NCI-H2081 (cell line): Measurements from ENCODE around the gene PPARGC1A.

ENCODE experiments used
- DNase-seq, 2 experiments: peaks; one replicate each; lab custom pipeline; 2025; lab: John Stamatoyannopoulos, UW

Gene PPARGC1A

DNA sequence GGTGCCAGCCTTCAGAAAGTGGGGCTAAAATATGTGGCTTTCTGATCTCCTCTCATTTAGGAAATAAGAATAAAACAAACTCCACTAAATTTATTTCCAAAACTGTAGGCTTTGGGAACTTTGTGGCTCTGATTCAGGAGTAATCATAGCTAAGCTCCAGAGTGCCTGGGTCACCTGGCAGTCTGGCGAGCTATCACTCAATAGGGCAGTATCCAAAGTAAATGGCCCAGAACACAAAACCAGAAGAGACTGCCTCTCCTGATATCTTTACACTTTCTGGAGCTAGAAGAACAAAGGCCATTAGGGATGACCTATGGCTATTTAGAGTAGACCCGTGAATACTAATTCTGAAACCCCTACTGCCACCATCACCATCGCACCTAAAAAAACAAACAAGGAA lies 17.0 kb upstream of the PPARGC1A start:
- DNase-seq, result no peak

DNA sequence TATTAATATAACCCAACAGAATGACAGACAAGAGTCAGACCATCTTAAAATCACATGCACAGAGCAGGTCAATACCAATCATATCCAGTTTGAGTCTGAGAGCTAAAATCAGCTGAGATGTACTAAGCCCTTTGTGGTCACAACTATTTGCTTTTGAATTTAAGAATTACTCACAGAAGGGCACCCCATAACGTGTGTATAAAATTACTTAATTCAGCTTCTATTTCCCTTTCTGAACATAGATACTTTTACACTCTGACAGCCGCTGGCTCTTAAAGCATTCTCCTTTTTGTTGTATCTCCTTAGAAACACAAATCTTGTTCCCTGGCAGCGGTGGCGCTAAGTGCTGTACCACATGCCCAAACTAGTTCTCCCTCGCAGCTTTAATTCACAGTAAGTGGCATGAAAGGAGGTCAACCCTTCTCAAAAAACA lies 14.8 kb upstream of the PPARGC1A start:
- peak in 1 of 2 experiments; percentile 16 for DNase-seq

DNA sequence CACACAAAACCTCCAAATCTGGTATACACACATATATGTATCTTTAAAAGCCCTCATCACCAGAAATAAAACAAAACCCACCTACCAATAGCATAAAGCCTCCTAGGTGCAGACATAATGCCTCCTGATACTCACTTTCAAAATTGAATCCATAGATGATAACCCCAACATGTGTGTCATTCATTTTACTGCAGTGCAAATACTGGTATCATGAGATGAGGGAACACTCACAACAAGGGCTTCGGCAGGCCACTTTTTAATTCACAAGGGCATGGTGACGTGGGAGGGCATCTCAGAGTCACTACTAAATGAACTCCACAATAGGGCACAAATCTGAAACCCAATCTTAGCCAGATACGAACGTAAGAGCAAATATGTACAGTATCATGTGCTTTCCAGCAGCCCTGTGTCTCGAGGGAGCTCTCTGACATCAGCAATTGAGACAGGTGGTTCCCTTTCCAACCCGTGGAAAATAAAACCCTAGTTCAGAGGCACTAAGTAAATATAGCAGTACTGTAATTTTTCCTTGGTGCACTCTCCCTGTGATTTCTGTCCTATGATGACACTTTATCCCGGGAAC lies 14.1 kb upstream of the PPARGC1A start:
- DNase-seq, result peak; percentile 74 to 89

DNA sequence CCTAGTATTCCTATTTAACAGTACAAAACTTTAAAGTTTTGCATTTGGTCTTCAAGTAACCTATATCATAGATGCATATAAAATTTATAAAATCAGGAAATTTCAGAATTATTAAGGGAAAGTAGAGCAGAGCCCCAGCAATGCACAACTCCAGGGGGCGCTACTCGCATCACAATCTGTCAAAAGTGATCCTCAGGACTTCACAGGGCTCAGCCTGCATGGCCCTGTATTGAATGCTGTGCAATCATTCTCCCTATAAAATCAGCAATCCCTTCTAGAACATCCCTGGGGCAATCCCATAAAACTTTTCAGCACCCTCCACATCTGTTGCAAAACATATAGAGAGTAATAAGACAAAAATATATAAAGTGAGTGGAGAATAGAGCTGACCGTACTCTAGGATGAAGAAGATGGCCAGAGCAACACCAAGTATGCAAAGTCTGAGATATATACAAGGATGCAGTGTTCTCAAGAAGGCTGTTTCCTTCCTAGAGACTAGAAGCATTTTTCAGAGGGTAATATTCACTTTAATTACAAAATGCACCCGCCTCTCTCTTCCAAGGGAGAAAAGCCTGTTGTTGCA lies 12.5 kb upstream of the PPARGC1A start:
- DNase-seq, result no peak

DNA sequence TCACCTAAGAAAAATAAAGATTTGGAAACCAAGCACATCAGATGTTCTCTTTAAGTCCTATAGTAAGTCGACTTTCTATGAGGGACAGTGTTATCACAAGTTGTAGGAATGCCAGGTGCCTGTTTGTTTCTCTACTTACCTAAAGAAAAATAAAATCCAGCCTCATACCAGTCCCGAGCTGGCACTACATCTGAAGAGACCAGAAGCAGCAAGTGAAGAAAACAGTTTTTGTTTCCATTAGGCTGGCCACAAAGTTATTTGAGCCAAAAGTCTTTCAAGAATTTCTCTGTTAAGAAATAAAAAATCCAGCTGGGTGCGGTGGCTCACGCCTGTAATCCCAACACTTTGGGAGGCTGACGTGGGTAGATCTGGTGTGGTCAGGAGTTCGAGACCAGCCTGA lies 10.8 kb upstream of the PPARGC1A start:
- DNase-seq, result no peak

DNA sequence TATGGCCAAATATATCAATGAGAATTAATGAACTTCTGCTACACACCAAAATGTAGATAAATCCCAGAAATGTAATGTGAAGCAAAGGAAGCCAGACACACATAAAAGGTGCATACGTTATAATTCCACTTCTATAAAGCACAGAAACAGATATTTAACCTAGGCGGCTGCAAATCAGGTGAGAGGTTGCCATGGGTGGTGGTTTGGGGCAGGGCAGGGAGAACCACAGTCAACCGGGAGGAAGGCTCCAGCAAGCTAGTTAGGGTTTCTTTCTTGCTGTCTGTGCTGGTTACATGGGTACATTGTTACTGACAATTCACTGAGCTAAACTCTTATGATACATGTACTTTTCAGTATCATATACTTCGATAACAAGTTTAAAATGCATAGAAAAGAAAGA lies 9.7 kb upstream of the PPARGC1A start:
- no peak for DNase-seq

DNA sequence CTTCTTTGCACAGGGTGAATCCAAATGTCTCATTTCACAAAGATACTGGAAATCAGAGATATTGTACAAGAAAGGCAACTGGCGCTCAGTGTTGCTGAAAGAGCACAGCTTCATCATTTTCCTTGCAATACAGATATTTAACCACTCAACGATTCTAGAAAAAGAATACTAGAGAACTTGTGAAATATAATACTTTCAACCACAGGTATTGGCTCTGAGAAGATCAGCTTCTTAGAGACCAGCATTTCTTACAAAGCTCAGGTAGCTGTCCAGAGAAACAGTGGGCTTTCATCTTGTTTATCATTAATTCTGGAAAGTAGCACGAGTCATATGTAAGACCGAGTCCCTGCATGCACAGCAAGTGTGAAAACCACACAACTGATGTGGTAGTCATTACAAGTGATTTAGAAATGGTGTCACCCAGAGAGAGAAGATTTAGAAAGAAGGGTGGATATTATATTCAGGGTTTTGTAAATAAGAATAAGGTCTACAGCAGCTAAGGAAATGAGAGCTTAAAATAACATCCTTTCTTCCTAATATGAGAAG lies 7.8 kb upstream of the PPARGC1A start:
- no peak for DNase-seq

DNA sequence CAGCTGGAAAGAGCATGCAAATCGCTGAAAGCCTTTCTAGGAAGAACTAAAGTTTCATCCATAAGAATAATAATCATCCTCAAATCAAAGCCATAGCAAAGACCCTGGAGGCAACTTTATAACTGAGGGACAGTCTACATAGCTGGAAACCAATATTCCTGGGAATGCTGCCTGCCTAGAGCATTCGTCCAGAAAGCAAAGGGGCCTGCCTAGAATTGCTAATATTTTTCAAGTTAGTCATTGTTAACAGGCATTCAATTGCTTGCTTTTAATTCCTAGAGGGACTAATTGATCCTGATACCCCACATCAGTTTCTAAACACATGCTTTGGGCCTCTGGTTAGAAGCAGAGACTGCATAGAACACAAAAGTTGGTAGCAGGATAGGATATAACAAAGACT lies 4.2 kb upstream of the PPARGC1A start:
- DNase-seq, result no peak

DNA sequence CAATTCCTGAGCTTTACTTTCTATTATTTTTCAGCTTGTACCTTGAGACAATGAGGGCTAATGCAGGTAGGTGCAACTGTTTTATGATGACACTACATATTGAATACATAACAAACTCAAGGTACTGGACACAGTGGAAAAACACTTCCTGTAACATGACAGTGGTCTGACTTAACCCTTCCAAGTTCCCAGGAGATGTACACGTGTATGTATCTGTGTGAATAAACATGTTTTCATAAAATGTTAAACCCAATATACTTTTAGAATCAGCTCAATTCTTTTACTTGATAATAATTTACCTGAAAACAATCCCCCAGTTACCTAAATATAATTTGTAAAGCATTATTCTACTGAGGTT lies 1.2 kb upstream of the PPARGC1A start:
- no peak for DNase-seq

DNA sequence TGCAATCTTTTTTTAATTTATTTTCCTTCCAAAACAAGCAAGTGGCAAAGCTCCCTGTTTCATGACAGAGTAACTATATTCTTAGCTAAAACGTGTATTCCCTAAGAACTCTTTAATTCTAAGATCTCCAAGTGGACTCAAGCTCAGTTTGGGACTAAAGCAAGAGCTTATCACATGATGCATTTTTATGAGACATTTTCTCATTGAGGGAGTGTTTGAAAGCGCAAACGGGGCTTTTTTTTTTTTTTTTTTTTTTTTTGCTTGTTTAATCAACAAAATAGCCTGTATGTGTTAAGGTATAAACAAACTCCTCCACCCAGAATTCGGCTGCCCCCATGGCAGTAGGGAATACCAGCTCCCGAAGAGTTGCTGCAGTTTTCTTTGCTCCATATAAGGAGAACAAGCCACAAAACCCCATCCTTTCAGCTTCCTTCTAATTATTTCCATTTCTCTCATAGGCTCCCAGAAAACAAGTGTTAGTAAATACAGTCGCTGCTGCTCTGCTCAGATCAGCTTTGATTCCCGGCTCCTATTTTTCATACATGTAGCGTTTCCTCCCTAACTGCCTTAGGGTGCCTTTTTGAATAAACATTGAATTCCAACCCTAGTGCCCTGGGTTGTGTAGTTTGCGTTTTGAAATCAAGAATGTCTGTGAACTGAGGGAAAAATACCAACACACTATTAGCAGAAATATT lies 669 bp upstream of the PPARGC1A start:
- no peak for DNase-seq

DNA sequence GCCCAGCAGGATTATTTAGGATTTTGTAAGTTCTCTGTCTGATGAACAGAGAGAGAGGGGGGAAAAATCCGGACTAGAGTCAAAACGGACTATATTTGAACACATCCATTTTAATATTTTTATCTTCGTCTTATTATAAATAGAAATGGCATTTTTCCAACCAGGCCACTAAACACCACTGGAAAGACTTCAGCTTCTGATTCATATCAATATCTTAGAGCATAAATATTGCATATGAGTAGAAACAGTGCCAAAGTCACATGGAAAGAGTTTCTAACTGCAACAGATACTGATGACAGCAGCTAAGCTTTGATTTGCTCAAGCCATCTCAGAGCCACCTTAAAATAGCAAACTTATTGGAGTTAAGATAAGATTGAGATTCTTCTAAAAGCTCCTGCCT lies 456 bp downstream of the PPARGC1A start:
- DNase-seq, result no peak

DNA sequence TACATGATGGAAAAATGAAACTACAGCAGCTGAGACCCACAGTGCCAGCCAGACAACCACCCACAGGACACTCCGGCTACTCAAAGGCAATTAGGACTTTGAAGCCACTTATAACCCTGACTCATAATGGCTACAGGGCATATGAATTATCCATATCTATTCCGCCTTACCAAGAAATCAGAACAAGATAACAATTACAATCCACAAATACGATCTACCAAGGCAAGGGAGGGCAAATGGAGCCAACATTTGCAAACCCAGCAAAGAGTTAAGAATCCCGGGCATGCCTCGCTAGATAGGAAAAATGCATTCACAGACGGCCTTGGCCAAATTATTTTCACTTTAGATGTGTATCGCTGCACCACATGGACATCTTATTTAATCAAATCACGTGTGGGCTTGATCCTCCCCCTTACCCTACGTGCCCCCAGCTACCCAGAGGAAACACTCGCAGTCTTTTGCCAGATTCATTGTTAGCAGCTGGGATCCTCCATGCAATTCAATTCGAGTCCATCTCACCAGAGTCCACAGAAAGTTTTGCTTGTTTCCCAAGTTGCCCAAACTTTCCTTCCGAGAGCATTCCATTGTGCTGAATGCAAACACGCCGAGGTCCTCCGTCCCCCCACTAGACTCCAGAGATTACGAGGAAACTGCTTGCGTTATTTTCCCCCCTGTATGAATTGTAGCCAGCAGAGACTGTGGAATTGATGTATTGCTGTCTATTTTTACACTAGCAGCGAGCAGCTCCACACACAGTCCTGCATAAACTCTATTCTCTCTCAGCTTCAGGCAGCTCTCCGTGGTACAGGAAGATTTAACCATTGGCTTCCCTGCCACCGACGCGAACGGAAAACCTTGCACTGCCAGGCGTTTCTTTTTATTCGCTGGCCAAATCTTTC lies 1.2 kb downstream of the PPARGC1A start:
- DNase-seq, result peak in 1 of 2 experiments; percentile 37

DNA sequence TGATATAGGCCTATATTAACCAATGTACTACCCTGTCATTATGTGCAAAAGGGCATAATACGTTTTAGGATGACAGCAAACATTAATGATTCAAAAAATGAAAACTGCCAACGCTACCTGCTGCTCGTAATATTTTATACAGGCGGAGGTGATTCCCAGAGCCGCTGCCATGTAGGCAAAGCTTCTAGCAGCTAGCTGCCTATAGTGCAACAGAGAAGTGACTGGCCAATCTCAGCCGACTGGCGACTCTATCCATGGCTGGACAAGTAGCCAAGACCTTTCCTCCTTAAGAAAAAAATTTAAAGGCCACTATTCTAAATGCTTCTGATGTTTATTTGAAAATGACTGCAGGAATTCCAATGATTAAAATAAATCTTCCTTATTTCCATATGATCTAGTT lies 1.9 kb downstream of the PPARGC1A start:
- DNase-seq, result peak in 1 of 2 experiments; percentile 44

DNA sequence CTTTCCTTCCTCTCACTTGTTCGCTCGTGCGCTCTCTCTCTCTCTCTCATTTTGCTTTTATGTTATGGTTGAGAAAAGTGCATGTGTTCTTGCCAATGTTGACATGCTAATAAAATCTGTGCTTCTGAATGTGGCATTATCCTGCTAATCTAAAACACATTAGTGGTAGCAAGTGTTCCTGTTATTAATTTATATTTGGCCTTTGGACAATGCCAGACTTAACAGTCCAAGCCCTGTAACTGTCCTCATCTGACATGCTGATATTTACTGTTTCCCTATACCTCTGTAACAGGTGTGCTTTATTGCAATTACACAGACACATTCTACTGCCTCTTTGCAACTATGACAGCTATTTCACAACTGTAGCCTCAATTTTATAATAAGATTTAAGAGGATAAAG lies 2.7 kb downstream of the PPARGC1A start:
- DNase-seq, result no peak

DNA sequence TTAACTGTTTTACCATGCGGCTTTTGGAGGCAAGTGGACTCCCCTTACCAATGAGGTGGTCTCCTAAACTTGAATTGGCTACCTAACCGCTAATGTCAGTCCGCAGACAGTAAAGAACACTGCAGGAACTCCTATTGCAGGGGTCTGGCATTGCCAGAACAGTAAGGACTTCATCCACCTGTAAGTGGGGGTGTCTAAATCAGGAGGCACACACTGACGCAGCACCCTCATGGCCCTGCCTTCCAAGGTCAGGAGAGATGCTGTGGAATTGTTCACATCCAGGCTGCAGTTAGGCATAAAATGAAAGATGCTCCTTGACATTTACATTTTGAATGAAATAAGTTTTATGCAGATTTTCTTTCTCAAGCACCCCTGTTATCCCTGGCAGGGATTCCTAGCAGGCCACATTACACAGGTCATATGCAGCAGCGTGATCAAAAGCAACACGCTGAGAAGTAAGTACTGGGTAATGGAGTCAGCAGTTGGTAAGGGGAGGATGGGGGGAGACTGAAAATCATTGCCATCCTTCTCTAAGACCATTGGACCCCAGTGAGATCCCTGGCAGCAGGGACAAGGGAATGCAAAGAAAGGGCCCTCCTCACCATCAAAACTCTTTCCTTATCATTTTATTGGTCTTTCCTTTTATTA lies 3.8 kb downstream of the PPARGC1A start:
- no peak for DNase-seq

DNA sequence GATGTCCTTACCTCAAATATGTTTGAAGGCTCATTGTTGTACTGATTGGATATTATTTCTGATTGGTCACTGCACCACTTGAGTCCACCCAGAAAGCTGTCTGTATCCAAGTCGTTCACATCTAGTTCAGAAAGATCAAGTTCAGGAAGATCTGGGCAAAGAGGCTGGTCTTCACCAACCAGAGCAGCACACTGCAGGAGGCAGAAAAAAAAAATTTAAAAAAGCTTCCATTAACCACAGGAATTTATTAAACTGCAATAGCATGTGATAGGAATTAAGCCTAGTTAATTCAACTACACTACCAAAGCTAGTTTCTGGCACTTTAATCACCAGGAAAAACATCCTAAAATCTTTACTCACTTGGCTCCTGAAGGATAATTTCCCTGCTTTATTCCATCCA lies 5.1 kb downstream of the PPARGC1A start:
- no peak for DNase-seq

DNA sequence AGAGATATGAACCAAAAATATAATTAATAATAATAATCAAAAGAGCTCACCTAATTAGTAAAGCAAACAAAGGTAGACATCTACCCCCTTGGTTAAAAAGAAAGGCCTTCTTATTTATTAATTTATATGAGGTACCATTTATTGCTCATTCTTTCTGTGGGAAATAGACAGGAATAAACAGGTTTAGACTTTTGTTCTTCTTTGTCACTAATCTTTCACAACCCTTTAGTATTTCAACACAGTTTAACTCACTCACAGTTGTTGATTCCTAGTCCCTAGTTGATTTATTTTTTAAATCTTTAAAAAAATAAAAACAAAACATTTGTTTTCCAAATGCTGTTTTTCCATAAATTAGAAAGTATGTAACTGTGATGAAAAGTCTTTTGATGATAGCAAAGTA lies 5.6 kb downstream of the PPARGC1A start:
- no peak for DNase-seq

DNA sequence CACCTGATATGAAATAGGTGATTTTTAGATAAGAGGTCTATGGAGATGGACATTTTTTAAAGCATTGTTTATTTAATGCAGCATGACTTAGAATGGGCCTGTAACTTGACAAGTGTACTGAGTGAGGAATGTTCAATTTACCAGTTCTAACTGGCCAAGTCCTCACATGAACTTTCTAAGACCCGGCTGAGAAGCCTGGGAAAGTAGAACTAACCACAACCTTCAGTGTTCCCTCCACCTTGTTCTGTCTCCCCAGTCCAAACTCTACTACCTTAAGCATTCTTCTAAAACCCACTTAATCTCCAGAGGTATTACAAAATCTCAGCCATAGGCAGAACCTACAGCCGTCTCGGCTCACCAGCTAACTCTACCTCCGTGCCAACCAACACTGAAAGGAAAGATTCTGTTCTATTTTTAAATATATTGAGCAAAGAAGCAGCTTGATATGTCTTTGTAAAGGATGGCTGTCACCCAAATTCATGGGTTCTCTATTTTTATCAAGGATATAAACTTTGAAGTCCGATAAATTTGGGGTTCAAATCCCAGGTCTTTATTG lies 6.8 kb downstream of the PPARGC1A start:
- no peak for DNase-seq

DNA sequence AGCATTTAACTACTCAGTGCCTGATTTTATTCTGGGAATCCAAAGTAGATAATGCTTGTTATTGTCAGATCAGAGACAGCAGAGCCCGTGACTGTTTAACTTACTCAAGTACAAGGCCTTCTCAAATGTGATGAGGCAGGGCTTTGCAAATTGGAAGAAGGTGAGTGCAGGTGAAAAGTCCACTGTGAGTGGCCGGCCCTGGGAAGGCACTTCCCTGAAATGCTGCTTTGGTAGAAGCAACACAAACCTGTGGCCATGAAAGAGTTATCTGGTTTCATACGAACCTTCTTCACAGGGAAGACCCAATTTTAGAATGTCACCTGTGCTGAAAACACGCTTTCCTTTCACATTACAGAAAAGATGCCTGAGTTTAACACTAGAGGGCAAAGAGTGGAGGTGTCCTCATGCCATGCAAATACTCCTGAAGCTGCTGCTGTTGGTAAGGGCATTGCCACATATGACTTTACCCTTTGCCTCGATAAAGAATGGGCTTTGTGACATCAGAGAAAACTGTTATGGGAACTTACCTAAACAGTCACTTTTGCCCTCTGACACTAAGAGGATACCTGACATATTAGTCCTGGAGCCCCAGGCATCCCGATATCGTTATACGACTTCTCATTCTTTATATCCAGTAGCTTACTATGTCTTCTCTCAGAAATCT lies 8.0 kb downstream of the PPARGC1A start:
- no peak for DNase-seq

DNA sequence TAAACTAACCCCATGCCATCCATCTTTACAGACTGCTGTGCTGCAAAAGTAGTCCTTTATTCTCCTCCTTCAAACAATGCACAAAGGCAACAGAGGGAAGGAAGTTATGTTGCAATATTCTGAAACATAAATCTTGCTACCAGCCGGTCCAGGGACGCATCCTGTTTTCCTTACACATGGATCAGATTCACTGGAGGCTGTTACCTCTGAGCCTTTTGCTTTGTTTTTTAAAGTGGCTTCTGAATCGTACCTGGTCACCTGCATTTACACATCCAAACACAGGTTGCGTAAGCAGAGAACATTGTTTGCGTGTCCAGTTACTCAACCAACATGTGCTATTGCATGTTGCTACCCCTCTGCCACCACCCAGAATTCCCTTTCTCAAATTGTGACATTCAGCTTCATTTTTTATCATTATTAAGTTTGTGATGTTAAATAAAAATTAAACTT lies 8.8 kb downstream of the PPARGC1A start:
- DNase-seq, result peak in 1 of 2 experiments; percentile 19
